SK-MEL-5 (cell line): ENCODE data around the gene PPP1R16B. TPM values are rescaled to one million over a fixed set of nuclear protein-coding genes. Genes with fewer than 3 reads are reported as not detected.
A peak's percentile ranks its signal among the peaks of the same experiment; 100 is the strongest.
"Not testable (repeated sequence)": the region's sequence is repeated elsewhere in the genome, so short reads cannot be mapped to it uniquely, and the experiment has no call there.

Source experiments
- DNase-seq: peaks from one replicate; pipeline ENCODE4 v3.0.0-alpha.2; 2016; ENCODE audit warnings: low read depth, low spot score
- in situ Hi-C: cut with HindIII; loops from 2 replicates; pipeline ENCODE4 v1.10.0; 2016; ENCODE audit warnings: low sequenced_read_pairs, high pct_unique_total_duplicates, low pct_unique_long_range_greater_than_20kb
- total RNA-seq: library from RNA; depleted of rRNA; stranded (reverse); fragments of >200 nt; shearing (Covaris generic); gene quantifications from 2 replicates; pipeline ENCODE4 v1.2.3, GENCODE V29; 2014

Gene PPP1R16B
- total RNA-seq, 1 experiment from 2014 or later, result 0.69 TPM

- in situ Hi-C loops, result no loop called here
- DNase-seq, result no peak
Observed at GRCh38 chr20:38787870-38788269, 17.6 kb upstream of the PPP1R16B start.

GRCh38 chr20:38789503-38790199, 15.8 kb upstream of the PPP1R16B start:
- DNase-seq, result no peak
- in situ Hi-C loops, result no loop called here

GRCh38 chr20:38790200-38791053, 15.1 kb upstream of the PPP1R16B start:
- peak; percentile 80 for DNase-seq
- in situ Hi-C loops, result no loop called here

GRCh38 chr20:38791291-38791690, 14.2 kb upstream of the PPP1R16B start:
- DNase-seq, result no peak
- in situ Hi-C loops, result no loop called here

GRCh38 chr20:38791940-38792339, 13.6 kb upstream of the PPP1R16B start:
- no peak for DNase-seq
- in situ Hi-C loops, result no loop called here

- DNase-seq, in situ Hi-C loops: not testable (repeated sequence)
Observed at GRCh38 chr20:38794057-38794456, 11.4 kb upstream of the PPP1R16B start.

- no peak for DNase-seq
- in situ Hi-C loops, result no loop called here
Observed at GRCh38 chr20:38798266-38798665, 7.2 kb upstream of the PPP1R16B start.

GRCh38 chr20:38799203-38799602, 6.3 kb upstream of the PPP1R16B start:
- in situ Hi-C loops, result no loop called here
- DNase-seq, result no peak

- in situ Hi-C loops, result no loop called here
- DNase-seq, result no peak
Observed at GRCh38 chr20:38800882-38801281, 4.6 kb upstream of the PPP1R16B start.

GRCh38 chr20:38804221-38804620, 1.3 kb upstream of the PPP1R16B start:
- in situ Hi-C loops, result no loop called here
- DNase-seq, result no peak

GRCh38 chr20:38804682-38805501, 605 bp upstream of the PPP1R16B start:
- in situ Hi-C loops, result no loop called here
- no peak for DNase-seq

GRCh38 chr20:38805958-38806854, 709 bp downstream of the PPP1R16B start:
- DNase-seq, result no peak
- in situ Hi-C loops, result no loop called here

- in situ Hi-C loops, result no loop called here
- no peak for DNase-seq
Observed at GRCh38 chr20:38806855-38807655, 1.6 kb downstream of the PPP1R16B start.

- in situ Hi-C loops, result no loop called here
- DNase-seq, result no peak
Observed at GRCh38 chr20:38809942-38810341, 4.4 kb downstream of the PPP1R16B start.

GRCh38 chr20:38810926-38811630, 5.6 kb downstream of the PPP1R16B start:
- in situ Hi-C loops, result no loop called here
- DNase-seq, result no peak

GRCh38 chr20:38811769-38812168, 6.3 kb downstream of the PPP1R16B start:
- in situ Hi-C loops, result no loop called here
- no peak for DNase-seq
